H1 (cell line): ENCODE results near the gene PHOSPHO2. TPM values are rescaled to one million over a fixed set of nuclear protein-coding genes. Genes with fewer than 3 reads are reported as not detected.

Experiments used
- CTCF ChIA-PET: fragments of 300-600 bp; sonication (Branson Sonifier 250); formaldehyde crosslinking; loops from one replicate; lab custom pipeline; 2021; ENCODE audit not compliant: partially characterized antibody; lab: Charles Lee
- POLR2A ChIA-PET: fragments of 300-600 bp; sonication (Branson Sonifier 250); formaldehyde crosslinking; loops from one replicate; lab custom pipeline; 2021; ENCODE audit warnings: inconsistent platforms; ENCODE audit not compliant: partially characterized antibody; lab: Charles Lee
- DNase-seq, 2 experiments: peaks; one replicate each; pipeline versions ENCODE4 v3.0.0 to v3.0.0-alpha.2; 2010 to 2022; ENCODE audit warnings: low spot score in 2 of 2, low read depth in 1 of 2, mixed read lengths in 1 of 2
- FAIRE-seq: peaks from 2 replicates; lab custom pipeline; 2011; peaks lifted over from hg19 to GRCh38; lab: Jason Lieb, UNC
- H2AFZ ChIP-seq: 2 replicates; pipeline ENCODE4 v1.8.1; 2012; ENCODE audit warnings: low read length, inconsistent platforms
- H2AK5ac ChIP-seq: 2 replicates; pipeline ENCODE4 v1.6.1; 2013; ENCODE audit warnings: low read depth, low read length
- H2BK120ac ChIP-seq: replicated peaks from 2 replicates; pipeline ENCODE3; 2013; ENCODE audit warnings: low read depth, low read length, inconsistent platforms
- H2BK12ac ChIP-seq: 2 replicates; pipeline ENCODE4 v1.6.1; 2013; ENCODE audit warnings: low read depth, low read length
- H2BK15ac ChIP-seq: 2 replicates; pipeline ENCODE4 v1.6.1; 2013; ENCODE audit warnings: low read length
- H2BK20ac ChIP-seq: 2 replicates; pipeline ENCODE4 v1.6.1; 2013; ENCODE audit warnings: low read length
- H2BK5ac ChIP-seq: 2 replicates; pipeline ENCODE4 v1.6.1; 2013; ENCODE audit warnings: low read depth, low read length
- H3K14ac ChIP-seq: 2 replicates; pipeline ENCODE4 v1.6.1; 2013; ENCODE audit warnings: inconsistent platforms; ENCODE audit not compliant: insufficient read length
- H3K18ac ChIP-seq: 2 replicates; pipeline ENCODE4 v1.6.1; 2013; ENCODE audit warnings: low read length; ENCODE audit errors: extremely low read depth
- H3K23ac ChIP-seq: 2 replicates; pipeline ENCODE4 v1.6.1; 2013; ENCODE audit warnings: inconsistent platforms; ENCODE audit not compliant: insufficient read length
- H3K23me2 ChIP-seq: 2 replicates; pipeline ENCODE4 v1.6.1; 2013; ENCODE audit warnings: low read depth, low read length
- H3K27ac ChIP-seq: 2 replicates; pipeline ENCODE4 v1.6.1; 2011; ENCODE audit warnings: low read depth, low read length, inconsistent platforms
- H3K27me3 ChIP-seq, 4 experiments: replicated peaks in 1 of 4; 1 replicate in 1 of 4; 2 replicates in 3 of 4; pipeline versions ENCODE4 v1.6.1 to v1.8.1; 2011 to 2013; ENCODE audit warnings: low read length in 3 of 4, mild to moderate bottlenecking in 3 of 4, inconsistent platforms in 2 of 4, mixed read lengths in 2 of 4, moderate library complexity in 1 of 4; ENCODE audit not compliant: control insufficient read depth in 3 of 4, insufficient read depth in 3 of 4; ENCODE audit errors: extremely low read depth in 1 of 4
- H3K36me3 ChIP-seq, 4 experiments: 2 replicates each; pipeline versions ENCODE4 v1.6.1 to v1.8.1; 2011 to 2013; ENCODE audit warnings: mild to moderate bottlenecking in 4 of 4, low read length in 3 of 4, moderate library complexity in 2 of 4, control low read depth in 1 of 4, inconsistent platforms in 1 of 4; ENCODE audit not compliant: insufficient read depth in 4 of 4, control insufficient read depth in 2 of 4
- H3K4ac ChIP-seq: replicated peaks from 2 replicates; pipeline ENCODE3; 2013; ENCODE audit warnings: low read length, low read depth, mixed read lengths, inconsistent platforms; ENCODE audit not compliant: insufficient read length
- H3K4me1 ChIP-seq, 4 experiments: replicated peaks in 1 of 4; 1 replicate in 1 of 4; 2 replicates in 3 of 4; pipeline versions ENCODE4 v1.6.1 to v1.8.1; 2011 to 2013; ENCODE audit warnings: low read length in 3 of 4, inconsistent platforms in 2 of 4, mixed read lengths in 1 of 4; ENCODE audit not compliant: insufficient read depth in 4 of 4, control insufficient read depth in 3 of 4
- H3K4me2 ChIP-seq, 2 experiments: 2 replicates each; pipeline versions ENCODE4 v1.6.1 to v1.8.1; 2011 to 2013; ENCODE audit warnings: low read depth in 2 of 2, low read length in 2 of 2, control low read depth in 1 of 2, inconsistent platforms in 1 of 2, mild to moderate bottlenecking in 1 of 2; ENCODE audit not compliant: insufficient read depth in 1 of 2
- H3K4me3 ChIP-seq, 4 experiments: fragments of 200-600, 300-600 bp in 1 of 4; sonication (generic), shearing (Covaris generic), sonication (Bioruptor Twin) in 1 of 4; 2 replicates each; pipeline versions ENCODE4 v1.5.1 to v1.8.1; 2011 to 2016; ENCODE audit warnings: low read length in 4 of 4, low read depth in 3 of 4, control low read depth in 2 of 4, inconsistent platforms in 2 of 4, mild to moderate bottlenecking in 2 of 4, mixed read lengths in 1 of 4, moderate library complexity in 1 of 4; ENCODE audit not compliant: insufficient read depth in 2 of 4; ENCODE audit errors: extremely low read depth in 1 of 4
- H3K56ac ChIP-seq: replicated peaks from 2 replicates; pipeline ENCODE3; 2013; ENCODE audit warnings: low read depth, mild to moderate bottlenecking, mixed read lengths, low read length, inconsistent platforms; ENCODE audit not compliant: insufficient read length
- H3K79me1 ChIP-seq: 2 replicates; pipeline ENCODE4 v1.6.1; 2013; ENCODE audit warnings: low read depth, low read length, control low read depth
- H3K79me2 ChIP-seq, 2 experiments: 2 replicates each; pipeline versions ENCODE4 v1.6.1 to v1.8.1; 2012 to 2013; ENCODE audit warnings: low read length in 2 of 2, mild to moderate bottlenecking in 2 of 2, inconsistent platforms in 1 of 2; ENCODE audit not compliant: insufficient read depth in 2 of 2, control insufficient read depth in 1 of 2
- H3K9ac ChIP-seq, 4 experiments: replicated peaks in 1 of 4; 1 replicate in 1 of 4; 2 replicates in 3 of 4; pipeline versions ENCODE4 v1.6.1 to v1.8.1; 2011 to 2013; ENCODE audit warnings: low read depth in 3 of 4, low read length in 3 of 4, control low read depth in 2 of 4, mild to moderate bottlenecking in 2 of 4, moderate library complexity in 2 of 4, inconsistent platforms in 1 of 4; ENCODE audit errors: extremely low read depth in 1 of 4
- H3K9me3 ChIP-seq, 2 experiments: 2 replicates each; pipeline versions ENCODE4 v1.6.1 to v1.8.1; 2012 to 2013; ENCODE audit warnings: mild to moderate bottlenecking in 2 of 2, moderate library complexity in 2 of 2, control low read depth in 1 of 2, inconsistent platforms in 1 of 2, low read depth in 1 of 2, low read length in 1 of 2, mixed read lengths in 1 of 2; ENCODE audit not compliant: insufficient read depth in 2 of 2
- H4K20me1 ChIP-seq, 2 experiments: replicated peaks in 1 of 2; 2 replicates each; pipeline versions ENCODE3 to v1.8.1; 2011 to 2013; ENCODE audit warnings: inconsistent platforms in 2 of 2, low read length in 2 of 2, mild to moderate bottlenecking in 1 of 2; ENCODE audit not compliant: insufficient read depth in 2 of 2, control insufficient read depth in 1 of 2
- H4K5ac ChIP-seq: 2 replicates; pipeline ENCODE4 v1.6.1; 2013; ENCODE audit warnings: low read length, low read depth, mixed read lengths, inconsistent platforms; ENCODE audit not compliant: insufficient read length
- H4K8ac ChIP-seq: 2 replicates; pipeline ENCODE4 v1.8.0; 2013; ENCODE audit warnings: mild to moderate bottlenecking, moderate library complexity, low read length, inconsistent platforms; ENCODE audit not compliant: insufficient read depth; ENCODE audit errors: extremely low read depth
- H4K91ac ChIP-seq: replicated peaks from 2 replicates; pipeline ENCODE3; 2013; ENCODE audit warnings: low read length, mixed read lengths, inconsistent platforms; ENCODE audit not compliant: insufficient read length
- EP300 ChIP-seq, 2 experiments: IDR thresholded peaks; 1 replicate in 1 of 2; 2 replicates in 1 of 2; pipeline ENCODE4 v1.6.1; 2011 to 2012; ENCODE audit warnings: low read depth in 2 of 2, low read length in 2 of 2, mild to moderate bottlenecking in 2 of 2, borderline replicate concordance in 1 of 2, inconsistent platforms in 1 of 2, moderate library complexity in 1 of 2
- FOSL1 ChIP-seq: IDR thresholded peaks from 2 replicates; pipeline ENCODE4 v1.6.1; 2011; ENCODE audit warnings: mild to moderate bottlenecking, low read depth, low read length, moderate library complexity; ENCODE audit not compliant: insufficient read depth
- JUN ChIP-seq: IDR thresholded peaks from 2 replicates; pipeline ENCODE4 v1.6.1; 2011; ENCODE audit warnings: low read depth, mild to moderate bottlenecking, improper control_type of control experiment, low read length
- KDM1A ChIP-seq: fragments of 200-600, 300-600 bp; sonication (generic); IDR thresholded peaks from 2 replicates; pipeline ENCODE4 v1.7.1; 2016; ENCODE audit warnings: mild to moderate bottlenecking, low read length, borderline replicate concordance
- NANOG ChIP-seq: IDR thresholded peaks from 2 replicates; pipeline ENCODE4 v1.6.1; 2011; ENCODE audit warnings: low read length, low read depth, mild to moderate bottlenecking, inconsistent platforms; ENCODE audit not compliant: insufficient read depth, poor library complexity, severe bottlenecking
- POU5F1 ChIP-seq: IDR thresholded peaks from 2 replicates; pipeline ENCODE4 v1.6.1; 2011; ENCODE audit warnings: low read depth, mild to moderate bottlenecking, low read length, moderate library complexity
- RAD21 ChIP-seq, 2 experiments: IDR thresholded peaks in 1 of 2; conservative IDR thresholded peaks in 1 of 2; 2 replicates each; pipeline ENCODE4 v1.6.1; 2011; ENCODE audit warnings: low read depth in 2 of 2, low read length in 2 of 2, improper control_type of control experiment in 1 of 2, inconsistent platforms in 1 of 2, mild to moderate bottlenecking in 1 of 2, moderate library complexity in 1 of 2
- RBBP5 ChIP-seq: IDR thresholded peaks from 2 replicates; pipeline ENCODE4 v1.7.1; 2012; ENCODE audit warnings: low read depth, mild to moderate bottlenecking, inconsistent platforms, low read length, moderate library complexity, borderline replicate concordance
- SIN3A ChIP-seq, 2 experiments: IDR thresholded peaks in 1 of 2; conservative IDR thresholded peaks in 1 of 2; 2 replicates each; pipeline ENCODE4 v1.6.1; 2011 to 2012; ENCODE audit warnings: low read length in 2 of 2, improper control_type of control experiment in 1 of 2, low read depth in 1 of 2, mild to moderate bottlenecking in 1 of 2
- SRF ChIP-seq: IDR thresholded peaks from 2 replicates; pipeline ENCODE4 v1.6.1; 2011; ENCODE audit warnings: mild to moderate bottlenecking, low read depth, low read length, moderate library complexity
- TAF1 ChIP-seq: IDR thresholded peaks from 2 replicates; pipeline ENCODE4 v1.6.1; 2011; ENCODE audit warnings: mild to moderate bottlenecking, low read depth, low read length
- TBP ChIP-seq: IDR thresholded peaks from 2 replicates; pipeline ENCODE4 v1.6.1; 2011; ENCODE audit warnings: low read depth, low read length, improper control_type of control experiment
- TCF12 ChIP-seq: IDR thresholded peaks from 2 replicates; pipeline ENCODE4 v1.6.1; 2011; ENCODE audit warnings: low read depth, mild to moderate bottlenecking, low read length
- WGBS, 2 experiments: shearing (Covaris generic) in 1 of 2; methylation state at CpG; one replicate each; pipeline versions ENCODE4 v1.1.6 to v1.1.7; 2013 to 2015; ENCODE audit warnings: low lambda C conversion rate in 2 of 2, mixed read lengths in 2 of 2, inconsistent platforms in 1 of 2, low coverage in 1 of 2, missing lambda C conversion rate in 1 of 2; ENCODE audit not compliant: insufficient replicate concordance in 2 of 2, insufficient coverage in 1 of 2, insufficient read length in 1 of 2; ENCODE audit errors: extremely low coverage in 1 of 2, missing lambda C conversion rate in 1 of 2; 5-methylcytosine and 5-hydroxymethylcytosine counted together
- polyA plus RNA-seq, 7 experiments: library from polyadenylated mRNA; depleted of rRNA in 3 of 7; stranded (reverse) in 5 of 7; unstranded in 2 of 7; fragments of >200 nt in 5 of 7; fragments of 200-250 nt in 2 of 7; gene quantifications; 1 replicate in 5 of 7; 2 replicates in 1 of 7; 4 replicates in 1 of 7; pipeline versions ENCODE4 v1.2.1 to v1.2.3, GENCODE V29; 2011 to 2013; ENCODE audit warnings: missing spikeins in 2 of 7, mixed read lengths in 2 of 7
- total RNA-seq: library from RNA; stranded (reverse); fragmentation: NEBNext Ultra II Directional; extraction: Animal tissue kit (Norgen Biotek cat#: 25700); gene quantifications from 2 replicates; pipeline ENCODE4 v1.2.1, GENCODE V29; 2021

PHOSPHO2 gene
- total and polyA plus RNA-seq, 2 of the 8 experiments (the other 6 are each of a cell fraction or from before 2014, with no cell fraction given) = 2.4 to 8.5 TPM

DNA sequence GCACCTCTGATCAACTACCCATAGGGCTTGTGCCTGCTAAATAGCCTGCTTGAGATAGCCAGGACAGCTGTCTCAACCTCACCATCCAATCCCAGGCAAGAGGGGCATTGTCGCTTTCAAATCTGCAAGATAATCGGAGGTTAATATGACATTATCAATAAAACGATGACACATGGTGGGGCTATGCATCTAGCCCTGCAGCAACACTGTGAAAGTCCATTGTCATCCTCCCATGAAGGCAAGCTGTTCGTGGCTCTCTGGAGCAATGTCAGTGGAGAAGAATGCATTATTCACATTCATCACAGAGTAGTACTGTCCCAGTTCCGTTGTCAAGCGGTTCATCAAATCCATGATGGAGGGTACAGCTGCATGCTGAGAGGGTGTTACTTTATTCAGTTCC is 20.4 kb downstream of the PHOSPHO2 start:
- H3K23ac ChIP-seq = no peak overlapping the region
- H3K9me3 ChIP-seq = no peaks in the 10 kb centered on the region; a peak in 1 of 4 replicates
- H3K18ac ChIP-seq = no peak overlapping the region
- H3K4ac ChIP-seq = no peak overlapping the region
- H2BK15ac ChIP-seq = no peak overlapping the region
- H3K27me3 ChIP-seq = no peaks in the 10 kb centered on the region
- no peak overlapping the region for H2AFZ ChIP-seq
- FAIRE-seq = no peak
- H3K79me1 ChIP-seq = no peaks in the 10 kb centered on the region
- H4K91ac ChIP-seq = no peak overlapping the region
- no peak overlapping the region for H2BK120ac ChIP-seq
- ChIA-PET CTCF (interaction anchor here (1.2 kb wide), 1 partner anchor 49 kb away, joined by 3 read pairs; no protein-coding TSS in a partner anchor), POLR2A (interaction anchor here (1.0 to 1.3 kb wide), 2 partner anchors 9 to 199 kb away, joined by 3 read pairs; no protein-coding TSS in a partner anchor)
- 92% methylated on average over 6 of the region's 6 CpGs; no CpG with 5 or more reads in 1 of the 2 experiments for WGBS, 2 experiments
- no peak for DNase-seq
- H3K4me1 ChIP-seq = peaks cover 0 to 6% (median 3%) of the 10 kb centered on the region in 4 experiments; a peak in 1 of 7 replicates
- no peak overlapping the region for H2BK20ac ChIP-seq
- no peak overlapping the region for H3K27ac ChIP-seq
- no peak overlapping the region for H4K5ac ChIP-seq
- no peaks in the 10 kb centered on the region for H3K23me2 ChIP-seq
- no peak overlapping the region for H3K4me3 ChIP-seq
- no peaks in the 10 kb centered on the region for H3K79me2 ChIP-seq
- H4K8ac ChIP-seq = no peak overlapping the region
- H4K20me1 ChIP-seq = no peaks in the 10 kb centered on the region
- H3K14ac ChIP-seq = no peak overlapping the region
- no peak overlapping the region for H2BK5ac ChIP-seq
- H2BK12ac ChIP-seq = no peak overlapping the region
- H3K36me3 ChIP-seq = no peaks in the 10 kb centered on the region
- no peak overlapping the region for H3K9ac ChIP-seq
- no peak overlapping the region for H3K4me2 ChIP-seq
- H2AK5ac ChIP-seq = no peak overlapping the region
- H3K56ac ChIP-seq = no peak overlapping the region
- no peak for TF ChIP-seq RAD21 (IDR thresholded peaks at IDR 0.05 in 1 of 2, conservative IDR thresholded peaks at IDR 0.05 in 1 of 2; ENCODE audit: low read depth in 2 of 2, low read length in 2 of 2)
- TF ChIP-seq POU5F1 = no peak
- no peak for TF ChIP-seq SRF
- no peak for TF ChIP-seq FOSL1
- no peak for TF ChIP-seq TBP
- TF ChIP-seq EP300 (IDR thresholded peaks at IDR 0.05; ENCODE audit: borderline replicate concordance in 1 of 2, low read depth in 2 of 2, low read length in 2 of 2) = no peak
- no peak for TF ChIP-seq RBBP5
- no peak for TF ChIP-seq TCF12
- no peak for TF ChIP-seq SIN3A (conservative IDR thresholded peaks at IDR 0.05 in 1 of 2, IDR thresholded peaks at IDR 0.05 in 1 of 2; ENCODE audit: low read depth in 1 of 2, low read length in 2 of 2)
- TF ChIP-seq KDM1A = no peak
- no peak for TF ChIP-seq NANOG
- no peak for TF ChIP-seq TAF1
- TF ChIP-seq JUN = no peak
